Keratinocyte (primary cell): Measurements from ENCODE around the gene INSYN1. TPM values are rescaled to one million over a fixed set of nuclear protein-coding genes. Genes with fewer than 3 reads are reported as not detected.

Experiments used
- DNase-seq: peaks from one replicate; pipeline ENCODE4 v3.0.0-alpha.2; 2011; ENCODE audit warnings: low read depth, missing footprints, low spot score
- FAIRE-seq: peaks from 2 replicates; lab custom pipeline; 2011; peaks lifted over from hg19 to GRCh38; lab: Jason Lieb, UNC
- H2AFZ ChIP-seq: 2 replicates; pipeline ENCODE4 v1.6.0; 2012; ENCODE audit warnings: low read length, control low read depth, inconsistent platforms; ENCODE audit not compliant: control insufficient read depth
- H3K27ac ChIP-seq: 2 replicates; pipeline ENCODE4 v1.5.1; 2011; ENCODE audit warnings: low read length; ENCODE audit not compliant: control insufficient read depth, insufficient read depth
- H3K27me3 ChIP-seq: 3 replicates; pipeline ENCODE4 v1.6.0; 2011; ENCODE audit warnings: low read length; ENCODE audit not compliant: control insufficient read depth, insufficient read depth; ENCODE audit errors: extremely low read depth
- H3K36me3 ChIP-seq, 2 experiments: 2 replicates in 1 of 2; 3 replicates in 1 of 2; pipeline ENCODE4 v1.5.1; 2011; ENCODE audit warnings: low read length in 2 of 2, mild to moderate bottlenecking in 1 of 2; ENCODE audit not compliant: control insufficient read depth in 2 of 2, insufficient read depth in 2 of 2; ENCODE audit errors: extremely low read depth in 1 of 2
- H3K4me1 ChIP-seq: 3 replicates; pipeline ENCODE4 v1.5.1; 2011; ENCODE audit warnings: low read length; ENCODE audit not compliant: control insufficient read depth, insufficient read depth; ENCODE audit errors: extremely low read depth
- H3K4me2 ChIP-seq: 3 replicates; pipeline ENCODE4 v1.6.0; 2011; ENCODE audit warnings: low read depth, low read length; ENCODE audit not compliant: control insufficient read depth, insufficient read depth; ENCODE audit errors: extremely low read depth
- H3K4me3 ChIP-seq, 3 experiments: fragments of 200-600 bp in 1 of 3; sonication (generic) in 1 of 3; 2 replicates in 2 of 3; 3 replicates in 1 of 3; pipeline ENCODE4 v1.5.1; 2011 to 2016; ENCODE audit warnings: low read length in 3 of 3, mild to moderate bottlenecking in 3 of 3, control low read depth in 2 of 3, inconsistent platforms in 1 of 3, low read depth in 1 of 3, mixed read lengths in 1 of 3, mixed run types in 1 of 3, moderate library complexity in 1 of 3; ENCODE audit not compliant: control insufficient read depth in 2 of 3, insufficient read depth in 2 of 3; ENCODE audit errors: extremely low read depth in 1 of 3
- H3K79me2 ChIP-seq: 2 replicates; pipeline ENCODE4 v1.6.0; 2012; ENCODE audit warnings: low read length; ENCODE audit not compliant: control insufficient read depth, insufficient read depth
- H3K9ac ChIP-seq: 3 replicates; pipeline ENCODE4 v1.6.0; 2011; ENCODE audit warnings: low read length; ENCODE audit not compliant: control insufficient read depth, insufficient read depth; ENCODE audit errors: extremely low read depth
- H3K9me1 ChIP-seq: 3 replicates; pipeline ENCODE4 v1.6.0; 2011; ENCODE audit warnings: low read length; ENCODE audit not compliant: control insufficient read depth, insufficient read depth; ENCODE audit errors: extremely low read depth
- H3K9me3 ChIP-seq: 2 replicates; pipeline ENCODE4 v1.5.1; 2012; ENCODE audit warnings: low read depth, low read length; ENCODE audit not compliant: control insufficient read depth
- H4K20me1 ChIP-seq: 3 replicates; pipeline ENCODE4 v1.6.0; 2011; ENCODE audit warnings: low read length; ENCODE audit not compliant: control insufficient read depth, insufficient read depth; ENCODE audit errors: extremely low read depth
- EZH2 ChIP-seq: IDR thresholded peaks from one replicate; pipeline ENCODE4 v1.6.1; 2012; ENCODE audit warnings: inconsistent platforms, mild to moderate bottlenecking, low read length, moderate library complexity
- dilution Hi-C: fragments of 300-500 bp; cut with MboI; formaldehyde crosslinking; loops from one replicate; pipeline ENCODE4 v1.7.0; 2020; ENCODE audit warnings: low sequenced_read_pairs; ENCODE audit not compliant: extremely low pct_ligation_motif_present
- polyA plus RNA-seq, 5 experiments: library from polyadenylated mRNA; depleted of rRNA in 3 of 5; stranded (reverse) in 3 of 5; stranded (forward) in 1 of 5; unstranded in 1 of 5; fragments of >200 nt; gene quantifications; 1 replicate in 1 of 5; 2 replicates in 3 of 5; 3 replicates in 1 of 5; pipeline versions ENCODE4 v1.2.1 to v1.2.3, GENCODE V29; 2011 to 2012; ENCODE audit warnings: missing spikeins in 2 of 5, low read depth in 1 of 5, low replicate concordance in 1 of 5
- TF ChIP-seq, protein P1 (sequence below), 3 experiments: IDR thresholded peaks in 1 of 3; conservative IDR thresholded peaks in 1 of 3; optimal IDR thresholded peaks in 1 of 3; 2 replicates in 2 of 3; 3 replicates in 1 of 3; pipeline versions ENCODE3 to v1.5.1; 2011; ENCODE audit warnings: low read length in 3 of 3, mild to moderate bottlenecking in 3 of 3, moderate library complexity in 2 of 3, control low read depth in 1 of 3, inconsistent platforms in 1 of 3; ENCODE audit not compliant: insufficient read depth in 2 of 3; ENCODE audit errors: extremely low read depth in 1 of 3

Gene INSYN1
- polyA plus RNA-seq, 1 donor (not counting 4 experiments of a cell fraction or from before 2014, with no cell fraction given), result 0.47 TPM

DNA sequence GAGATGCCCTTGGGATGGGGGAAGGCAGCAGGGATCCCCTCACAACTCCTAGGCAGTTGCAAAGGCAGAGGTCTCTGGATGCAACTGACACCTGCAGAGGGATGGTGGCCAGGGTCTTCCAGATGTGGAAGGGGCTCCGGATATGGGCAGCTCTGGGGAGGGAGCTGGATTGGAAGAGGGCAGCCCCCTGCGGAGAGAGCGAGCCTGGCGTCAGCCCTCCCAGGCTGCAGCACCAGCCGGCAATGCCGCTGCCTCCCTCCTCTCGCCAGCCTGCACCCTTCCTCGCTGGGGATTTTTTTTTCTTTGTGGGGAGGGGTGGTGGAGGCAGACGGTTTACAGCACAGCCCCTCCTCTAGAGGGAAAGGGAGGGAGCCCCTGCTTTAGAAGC is 1.6 kb downstream of the INSYN1 start:
- Histone ChIP-seq H3K79me2 (no peaks in the 10 kb centered on the region), H2AFZ (no peak overlapping the region), H3K27ac (no peak overlapping the region), H3K27me3 (peaks cover 67% of the 10 kb centered on the region), H3K4me2 (no peak overlapping the region), H3K4me1 (no peaks in the 10 kb centered on the region), H3K4me3 (no peak overlapping the region), H3K9me1 (no peaks in the 10 kb centered on the region), H4K20me1 (no peaks in the 10 kb centered on the region), H3K36me3 (no peaks in the 10 kb centered on the region), H3K9ac (no peak overlapping the region), H3K9me3 (no peaks in the 10 kb centered on the region)
- FAIRE-seq (no peak), DNase-seq (no peak)
- peak; percentile 88 for TF ChIP-seq EZH2
- TF ChIP-seq, protein P1, sequence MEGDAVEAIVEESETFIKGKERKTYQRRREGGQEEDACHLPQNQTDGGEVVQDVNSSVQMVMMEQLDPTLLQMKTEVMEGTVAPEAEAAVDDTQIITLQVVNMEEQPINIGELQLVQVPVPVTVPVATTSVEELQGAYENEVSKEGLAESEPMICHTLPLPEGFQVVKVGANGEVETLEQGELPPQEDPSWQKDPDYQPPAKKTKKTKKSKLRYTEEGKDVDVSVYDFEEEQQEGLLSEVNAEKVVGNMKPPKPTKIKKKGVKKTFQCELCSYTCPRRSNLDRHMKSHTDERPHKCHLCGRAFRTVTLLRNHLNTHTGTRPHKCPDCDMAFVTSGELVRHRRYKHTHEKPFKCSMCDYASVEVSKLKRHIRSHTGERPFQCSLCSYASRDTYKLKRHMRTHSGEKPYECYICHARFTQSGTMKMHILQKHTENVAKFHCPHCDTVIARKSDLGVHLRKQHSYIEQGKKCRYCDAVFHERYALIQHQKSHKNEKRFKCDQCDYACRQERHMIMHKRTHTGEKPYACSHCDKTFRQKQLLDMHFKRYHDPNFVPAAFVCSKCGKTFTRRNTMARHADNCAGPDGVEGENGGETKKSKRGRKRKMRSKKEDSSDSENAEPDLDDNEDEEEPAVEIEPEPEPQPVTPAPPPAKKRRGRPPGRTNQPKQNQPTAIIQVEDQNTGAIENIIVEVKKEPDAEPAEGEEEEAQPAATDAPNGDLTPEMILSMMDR (optimal IDR thresholded peaks at IDR 0.05 in 1 of 3, IDR thresholded peaks at IDR 0.05 in 1 of 3, conservative IDR thresholded peaks at IDR 0.05 in 1 of 3; ENCODE audit: extremely low read depth in 1 of 3, insufficient read depth in 2 of 3, low read length in 3 of 3), result no peak
- dilution Hi-C loops, result no loop called here

DNA sequence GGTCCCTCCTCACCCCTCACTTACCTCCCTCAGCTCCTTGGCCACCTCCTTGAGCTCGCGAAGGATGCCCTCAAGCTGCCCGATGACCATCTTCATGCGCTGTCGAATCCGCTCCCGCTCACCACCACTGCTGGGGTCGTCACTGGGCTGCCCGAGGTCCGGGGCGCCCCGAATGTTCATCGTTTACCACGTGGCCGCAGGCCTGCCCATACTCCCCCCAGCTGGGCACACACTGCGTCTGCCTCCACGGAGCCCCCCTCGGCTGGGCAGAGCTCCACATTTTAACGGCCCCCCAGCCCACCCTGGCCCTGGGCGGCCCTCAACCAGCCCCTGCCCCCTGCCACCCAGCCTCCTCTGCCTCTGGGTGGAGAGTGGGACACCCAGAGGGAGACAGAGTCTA is 2.2 kb downstream of the INSYN1 start:
- Histone ChIP-seq H3K9me3 (no peaks in the 10 kb centered on the region), H3K27me3 (peaks cover 63% of the 10 kb centered on the region), H3K9ac (no peak overlapping the region), H3K79me2 (no peaks in the 10 kb centered on the region), H4K20me1 (no peaks in the 10 kb centered on the region), H3K4me2 (no peak overlapping the region), H3K36me3 (no peaks in the 10 kb centered on the region), H2AFZ (no peak overlapping the region), H3K27ac (no peak overlapping the region), H3K9me1 (no peaks in the 10 kb centered on the region), H3K4me3 (no peak overlapping the region), H3K4me1 (no peaks in the 10 kb centered on the region)
- TF ChIP-seq EZH2, result no peak
- TF ChIP-seq, protein P1 (optimal IDR thresholded peaks at IDR 0.05 in 1 of 3, IDR thresholded peaks at IDR 0.05 in 1 of 3, conservative IDR thresholded peaks at IDR 0.05 in 1 of 3; ENCODE audit: extremely low read depth in 1 of 3, insufficient read depth in 2 of 3, low read length in 3 of 3), result no peak
- DNase-seq (no peak), FAIRE-seq (no peak)
- dilution Hi-C loops, result no loop called here
